ENCODE measurements around the gene ANO1.

Gene ANO1

DNA sequence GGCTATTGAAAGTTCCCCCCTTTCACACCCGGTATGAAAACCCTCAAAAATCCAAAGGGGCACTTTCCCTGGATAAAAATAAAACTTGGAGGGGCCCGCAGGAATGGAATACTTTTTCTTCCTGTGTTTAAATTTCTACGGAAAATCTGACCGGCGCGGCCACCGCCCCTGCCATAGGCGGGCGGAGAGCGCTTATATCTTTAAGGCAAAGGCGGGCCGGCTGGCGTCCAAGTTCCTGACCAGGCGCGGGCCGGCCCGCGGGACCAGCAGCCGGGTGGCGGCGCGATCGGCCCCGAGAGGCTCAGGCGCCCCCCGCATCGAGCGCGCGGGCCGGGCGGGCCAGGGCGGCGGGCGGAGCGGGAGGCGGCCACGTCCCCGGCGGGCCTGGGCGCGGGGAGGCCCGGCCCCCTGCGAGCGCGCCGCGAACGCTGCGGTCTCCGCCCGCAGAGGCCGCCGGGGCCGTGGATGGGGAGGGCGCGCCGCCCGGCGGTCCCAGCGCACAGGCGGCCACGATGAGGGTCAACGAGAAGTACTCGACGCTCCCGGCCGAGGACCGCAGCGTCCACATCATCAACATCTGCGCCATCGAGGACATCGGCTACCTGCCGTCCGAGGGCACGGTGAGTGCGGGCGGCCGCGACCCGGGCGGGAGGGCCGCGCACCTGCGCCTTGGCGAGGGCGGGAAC is at the start of gene ANO1:
Gene ANO1 (plus strand): TSS at position 223 of the 686 bp plus-strand sequence. CDS start 290 bp downstream, at position 513.
- no peak for TF ChIP-seq ZFX (IDR thresholded peaks at IDR 0.05; ENCODE audit: borderline replicate concordance)
- TF ChIP-seq, protein P1, sequence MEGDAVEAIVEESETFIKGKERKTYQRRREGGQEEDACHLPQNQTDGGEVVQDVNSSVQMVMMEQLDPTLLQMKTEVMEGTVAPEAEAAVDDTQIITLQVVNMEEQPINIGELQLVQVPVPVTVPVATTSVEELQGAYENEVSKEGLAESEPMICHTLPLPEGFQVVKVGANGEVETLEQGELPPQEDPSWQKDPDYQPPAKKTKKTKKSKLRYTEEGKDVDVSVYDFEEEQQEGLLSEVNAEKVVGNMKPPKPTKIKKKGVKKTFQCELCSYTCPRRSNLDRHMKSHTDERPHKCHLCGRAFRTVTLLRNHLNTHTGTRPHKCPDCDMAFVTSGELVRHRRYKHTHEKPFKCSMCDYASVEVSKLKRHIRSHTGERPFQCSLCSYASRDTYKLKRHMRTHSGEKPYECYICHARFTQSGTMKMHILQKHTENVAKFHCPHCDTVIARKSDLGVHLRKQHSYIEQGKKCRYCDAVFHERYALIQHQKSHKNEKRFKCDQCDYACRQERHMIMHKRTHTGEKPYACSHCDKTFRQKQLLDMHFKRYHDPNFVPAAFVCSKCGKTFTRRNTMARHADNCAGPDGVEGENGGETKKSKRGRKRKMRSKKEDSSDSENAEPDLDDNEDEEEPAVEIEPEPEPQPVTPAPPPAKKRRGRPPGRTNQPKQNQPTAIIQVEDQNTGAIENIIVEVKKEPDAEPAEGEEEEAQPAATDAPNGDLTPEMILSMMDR (IDR thresholded peaks at IDR 0.05) = no peak
- no peak within 1 kb of the TSS for H3K27ac ChIP-seq

DNA sequence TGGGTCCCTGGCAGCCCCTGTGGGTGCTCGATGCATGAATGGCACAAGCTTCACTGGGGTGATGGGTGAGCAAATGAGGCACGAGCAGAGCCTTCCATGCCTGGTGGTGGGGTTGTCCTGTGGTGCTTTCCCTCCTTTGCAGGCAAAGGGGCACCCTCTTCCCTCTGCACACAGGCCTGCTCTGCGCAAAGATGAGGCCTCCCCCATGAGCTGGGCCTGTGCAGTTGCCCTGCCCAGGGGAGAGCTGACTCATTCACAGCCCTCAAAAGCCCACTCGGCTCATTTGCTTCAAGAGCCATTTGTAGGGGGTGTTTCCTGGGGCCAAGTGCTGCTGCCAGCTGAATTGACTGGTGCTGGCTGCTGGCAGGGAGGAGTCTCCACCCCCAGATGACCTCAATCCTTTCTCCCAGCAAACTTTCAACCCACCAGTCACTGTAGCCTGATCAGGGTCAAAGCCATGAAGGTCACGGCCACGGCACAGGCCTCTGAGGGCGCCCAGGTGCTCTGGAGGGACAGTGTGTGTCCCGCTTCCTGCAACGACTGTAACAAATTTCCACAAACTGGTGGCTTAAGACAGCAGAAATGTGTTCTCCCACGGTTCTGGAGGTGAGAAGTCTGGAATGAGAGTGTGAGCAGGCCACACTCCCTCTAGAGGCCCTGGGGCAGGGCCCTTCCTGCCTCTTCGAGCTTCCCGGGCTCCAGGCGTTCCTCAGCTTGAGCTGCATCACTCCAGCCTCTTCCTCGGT is 48.8 kb upstream of the ANO1 start:
- H3K27ac ChIP-seq = no peak overlapping the region
- TF ChIP-seq, protein P1 (IDR thresholded peaks at IDR 0.05) = no peak
- TF ChIP-seq ZFX (IDR thresholded peaks at IDR 0.05; ENCODE audit: borderline replicate concordance) = no peak

DNA sequence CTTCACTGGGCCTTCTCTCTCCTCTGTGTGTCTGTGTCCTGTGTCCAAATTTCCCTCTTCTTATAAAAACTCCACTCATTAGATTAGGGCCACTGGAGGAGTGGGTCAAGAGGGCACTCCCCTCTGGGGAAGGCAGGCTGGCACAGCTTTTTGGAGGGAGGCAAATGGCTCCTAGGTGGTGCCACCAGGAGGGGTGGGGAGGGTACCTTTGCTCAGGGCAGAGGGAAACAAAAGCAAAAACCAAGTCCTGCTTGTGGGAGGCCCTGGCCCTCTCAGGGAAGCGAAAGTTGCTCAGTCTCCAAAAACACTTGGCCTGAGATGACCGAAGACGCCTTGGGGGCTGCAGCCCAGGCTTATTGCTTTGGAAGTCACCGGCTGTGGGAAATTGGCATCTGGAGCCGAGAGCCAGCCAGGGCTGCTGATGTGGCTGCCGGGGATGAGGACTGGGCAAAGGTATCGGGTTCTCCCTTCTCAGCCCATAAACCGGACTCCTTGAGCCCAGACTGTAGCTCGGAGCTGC is 48.2 kb upstream of the ANO1 start:
- no peak overlapping the region for H3K27ac ChIP-seq
- no peak for TF ChIP-seq ZFX (IDR thresholded peaks at IDR 0.05; ENCODE audit: borderline replicate concordance)
- TF ChIP-seq, protein P1 (IDR thresholded peaks at IDR 0.05) = no peak

DNA sequence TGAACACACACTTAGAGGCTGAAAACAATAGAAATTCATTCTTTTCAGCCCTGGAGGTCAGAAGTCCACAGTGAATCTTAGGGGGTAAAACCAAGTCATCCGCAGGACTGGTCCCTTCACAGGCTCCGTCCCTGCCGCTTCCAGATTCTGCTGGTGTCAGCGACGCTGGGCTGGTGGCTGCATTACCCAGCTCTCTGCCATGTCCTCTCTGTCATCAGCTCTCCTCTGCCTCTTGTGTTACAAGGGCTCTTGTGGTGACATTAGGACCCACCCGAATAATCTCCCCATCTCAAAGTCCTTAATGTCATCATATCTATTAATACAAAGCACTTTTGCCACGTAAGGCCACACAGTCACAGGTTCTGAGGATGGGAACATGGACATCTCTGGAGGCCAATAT is 47.7 kb upstream of the ANO1 start:
- TF ChIP-seq, protein P1 (IDR thresholded peaks at IDR 0.05) = no peak
- TF ChIP-seq ZFX (IDR thresholded peaks at IDR 0.05; ENCODE audit: borderline replicate concordance) = no peak
- no peak overlapping the region for H3K27ac ChIP-seq

DNA sequence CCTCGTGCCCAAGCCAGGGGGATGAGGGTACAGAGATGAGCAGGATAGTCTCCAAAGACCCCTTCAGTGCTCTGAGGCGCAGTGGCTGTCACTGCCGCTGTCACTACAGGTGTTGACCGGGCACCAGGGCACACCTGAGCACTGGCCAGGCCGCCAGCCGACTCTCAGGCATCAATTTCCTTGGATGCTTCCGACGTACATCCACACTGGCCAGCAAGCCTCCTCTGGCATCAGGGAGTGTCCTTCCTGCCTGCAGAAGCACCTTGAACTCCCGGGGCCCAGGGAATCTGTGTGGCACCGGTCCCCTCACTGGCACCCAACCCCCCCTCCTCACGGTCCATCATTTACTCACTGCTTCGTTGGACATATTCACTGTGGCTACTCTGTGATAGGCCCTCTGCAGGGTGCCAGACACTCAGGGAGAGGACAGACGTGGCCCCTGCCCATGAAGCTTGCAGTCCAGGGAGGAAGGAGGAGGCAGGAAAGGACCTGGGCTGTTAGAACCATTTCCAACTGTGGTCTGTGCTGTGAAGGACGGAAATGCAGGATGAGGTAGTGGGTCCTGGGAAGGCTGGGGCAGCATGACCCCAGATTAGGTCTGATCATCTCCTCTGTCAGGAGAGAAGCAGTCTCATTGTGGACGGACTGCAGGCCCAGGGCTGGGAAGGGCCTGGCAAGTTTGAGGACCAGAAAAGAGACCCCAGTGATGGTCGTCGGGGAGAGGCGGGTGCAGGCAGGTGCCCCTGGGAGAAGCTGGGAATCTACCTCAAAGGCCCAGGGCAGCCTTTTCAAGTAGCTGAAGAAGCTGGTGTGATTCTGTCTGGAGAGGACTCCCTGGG is 46.3 kb upstream of the ANO1 start:
- TF ChIP-seq ZFX (IDR thresholded peaks at IDR 0.05; ENCODE audit: borderline replicate concordance) = no peak
- TF ChIP-seq, protein P1 (IDR thresholded peaks at IDR 0.05) = no peak
- no peak overlapping the region for H3K27ac ChIP-seq

DNA sequence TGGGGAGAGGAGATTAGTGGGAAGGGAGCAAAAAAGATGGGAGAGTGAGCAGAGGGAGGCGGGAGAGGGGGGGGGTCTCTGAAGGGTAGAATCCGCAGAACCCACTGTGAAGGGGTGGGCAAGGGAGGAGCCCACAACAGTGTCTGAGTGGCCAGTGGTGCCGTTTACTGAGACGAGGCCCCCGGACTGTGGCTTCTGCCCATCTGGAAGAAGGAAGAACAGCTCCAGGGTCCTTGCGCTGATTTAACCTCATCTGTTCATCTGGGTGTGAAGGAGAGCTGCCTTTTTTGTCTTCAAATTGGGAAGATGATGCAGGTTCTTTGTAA is 45.7 kb upstream of the ANO1 start:
- TF ChIP-seq ZFX (IDR thresholded peaks at IDR 0.05; ENCODE audit: borderline replicate concordance) = no peak
- TF ChIP-seq, protein P1 (IDR thresholded peaks at IDR 0.05) = no peak
- H3K27ac ChIP-seq = no peak overlapping the region
